Measurements from ENCODE around the gene ADGRA1. TPM values are rescaled to one million over a fixed set of nuclear protein-coding genes. Genes with fewer than 3 reads are reported as not detected.

The ADGRA1 gene
- total RNA-seq, 1 experiment from 2014 or later, result not detected

GRCh38 chr10:133180192-133180964, 92.7 kb downstream of the ADGRA1 start:
- no peak overlapping the region for H3K27ac Mint-ChIP-seq (ENCODE audit: low read depth, unreplicated experiment)
- POLR2A ChIA-PET, result no interaction called here
- no peak for DNase-seq (ENCODE audit: unreplicated experiment)
- CTCF ChIA-PET, result interaction anchor here (0.7 to 1.1 kb wide), 2 partner anchors 11 to 280 kb away, joined by 3 read pairs; no protein-coding TSS in a partner anchor
- H3K27me3 Mint-ChIP-seq (ENCODE audit: insufficient read depth, unreplicated experiment), result no peaks in the 10 kb centered on the region
- H3K4me3 Mint-ChIP-seq (ENCODE audit: unreplicated experiment), result no peak overlapping the region
- H3K4me1 Mint-ChIP-seq (ENCODE audit: insufficient read depth, unreplicated experiment), result no peaks in the 10 kb centered on the region
- intact Hi-C loops (cut with micrococcal nuclease), result no loop called here
- peaks cover 39% of the 10 kb centered on the region for H3K9me3 Mint-ChIP-seq (ENCODE audit: unreplicated experiment)
- no peak for TF ChIP-seq CTCF (IDR thresholded peaks at IDR 0.05; ENCODE audit: unreplicated experiment)
- BruUV-seq (replicated peaks), result no TSS peak
- no peaks in the 10 kb centered on the region for H3K36me3 Mint-ChIP-seq (ENCODE audit: insufficient read depth, unreplicated experiment)

GRCh38 chr10:133180965-133181639, 93.4 kb downstream of the ADGRA1 start:
- H3K27ac Mint-ChIP-seq (ENCODE audit: low read depth, unreplicated experiment), result no peak overlapping the region
- no peak for DNase-seq (ENCODE audit: unreplicated experiment)

More at GRCh38 chr10:133180965-133181639, 93.4 kb downstream of the ADGRA1 start:
- ChIA-PET POLR2A (no interaction called here), CTCF (interaction anchor here (0.7 kb wide), 1 partner anchor 281 kb away, joined by 3 read pairs; no protein-coding TSS in a partner anchor)
- peaks cover 32% of the 10 kb centered on the region for H3K9me3 Mint-ChIP-seq (ENCODE audit: unreplicated experiment)
- BruUV-seq (replicated peaks), result no TSS peak
- no peak for TF ChIP-seq CTCF (IDR thresholded peaks at IDR 0.05; ENCODE audit: unreplicated experiment)
- no peak overlapping the region for H3K4me3 Mint-ChIP-seq (ENCODE audit: unreplicated experiment)
- H3K27me3 Mint-ChIP-seq (ENCODE audit: insufficient read depth, unreplicated experiment), result no peaks in the 10 kb centered on the region
- intact Hi-C loops (cut with micrococcal nuclease), result no loop called here
- no peaks in the 10 kb centered on the region for H3K4me1 Mint-ChIP-seq (ENCODE audit: insufficient read depth, unreplicated experiment)
- no peaks in the 10 kb centered on the region for H3K36me3 Mint-ChIP-seq (ENCODE audit: insufficient read depth, unreplicated experiment)

Other genes with a start within 250 kb of the ADGRA1 start
- 0.12 and 0.33 TPM in 2 replicates for gene CFAP46, start 145.4 kb upstream of the ADGRA1 start, total RNA-seq (2022)
- gene KNDC1, start 72.3 kb downstream of the ADGRA1 start, total RNA-seq (2022), result 2.1 and 2.4 TPM in 2 replicates
- not detected in 2 replicates for gene UTF1, start 142.3 kb downstream of the ADGRA1 start, total RNA-seq (2022)
- not detected in 2 replicates for gene VENTX, start 149.9 kb downstream of the ADGRA1 start, total RNA-seq (2022)
- gene ADAM8, start 188.9 kb downstream of the ADGRA1 start, total RNA-seq (2022), result 20.2 and 23.2 TPM in 2 replicates
- 95.9 and 96.2 TPM in 2 replicates for gene TUBGCP2, start 220.9 kb downstream of the ADGRA1 start, total RNA-seq (2022)
- 28.9 and 42.7 TPM in 2 replicates for gene ZNF511, start 221.0 kb downstream of the ADGRA1 start, total RNA-seq (2022)
- gene CALY, start 249.0 kb downstream of the ADGRA1 start, total RNA-seq (2022), result not detected in 2 replicates